Stimulated activated naive CD8-positive, alpha-beta T cell treated with anti-CD3 and anti-CD28 coated beads, Interleukin-15, Interleukin-2, amounts not matched to agents 100 U/mL and 50 U/mL, for 24 hours (primary cell): ENCODE measurements around the gene PATL1.
"Not testable (repeated sequence)": the region's sequence is repeated elsewhere in the genome, so short reads cannot be mapped to it uniquely, and the experiment has no call there.

Experiments used
- ATAC-seq: fragments of 150-1000 bp; cut with Tn5 transposase; one replicate; pipeline ENCODE4 v1.10.0; 2021
- DNase-seq: peaks from one replicate; pipeline ENCODE4 v3.0.0; 2021

PATL1 gene, protein sequence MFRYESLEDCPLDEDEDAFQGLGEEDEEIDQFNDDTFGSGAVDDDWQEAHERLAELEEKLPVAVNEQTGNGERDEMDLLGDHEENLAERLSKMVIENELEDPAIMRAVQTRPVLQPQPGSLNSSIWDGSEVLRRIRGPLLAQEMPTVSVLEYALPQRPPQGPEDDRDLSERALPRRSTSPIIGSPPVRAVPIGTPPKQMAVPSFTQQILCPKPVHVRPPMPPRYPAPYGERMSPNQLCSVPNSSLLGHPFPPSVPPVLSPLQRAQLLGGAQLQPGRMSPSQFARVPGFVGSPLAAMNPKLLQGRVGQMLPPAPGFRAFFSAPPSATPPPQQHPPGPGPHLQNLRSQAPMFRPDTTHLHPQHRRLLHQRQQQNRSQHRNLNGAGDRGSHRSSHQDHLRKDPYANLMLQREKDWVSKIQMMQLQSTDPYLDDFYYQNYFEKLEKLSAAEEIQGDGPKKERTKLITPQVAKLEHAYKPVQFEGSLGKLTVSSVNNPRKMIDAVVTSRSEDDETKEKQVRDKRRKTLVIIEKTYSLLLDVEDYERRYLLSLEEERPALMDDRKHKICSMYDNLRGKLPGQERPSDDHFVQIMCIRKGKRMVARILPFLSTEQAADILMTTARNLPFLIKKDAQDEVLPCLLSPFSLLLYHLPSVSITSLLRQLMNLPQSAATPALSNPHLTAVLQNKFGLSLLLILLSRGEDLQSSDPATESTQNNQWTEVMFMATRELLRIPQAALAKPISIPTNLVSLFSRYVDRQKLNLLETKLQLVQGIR

GRCh38 chr11:59668950-59669610 is at the start of gene PATL1:
TSS of gene PATL1 (minus strand) at chr11:59669037. CDS start at chr11:59668895, 142 bp downstream.
- DNase-seq (peak; percentile 99), ATAC-seq (peak; percentile 93)

DNA sequence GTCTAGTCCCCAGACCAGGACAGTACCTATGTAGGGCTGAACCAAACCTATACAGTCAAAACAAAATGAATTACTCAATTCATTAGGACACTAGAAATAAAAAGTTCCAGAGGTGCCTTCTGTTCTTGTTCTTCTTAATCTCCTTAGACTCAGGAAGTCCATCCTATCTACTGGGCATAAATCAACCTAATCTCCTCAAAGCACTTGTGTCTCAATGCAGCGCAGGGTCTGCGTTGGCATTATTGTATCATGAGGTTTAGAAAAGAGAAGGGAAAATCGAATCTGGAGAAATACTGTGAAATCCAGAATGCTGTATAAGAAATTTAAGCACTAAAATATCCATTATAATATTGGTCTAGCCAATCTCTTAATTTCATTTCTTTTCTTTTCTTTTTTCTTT is 47.2 kb upstream of the PATL1 start:
- ATAC-seq (no peak), DNase-seq (no peak)

DNA sequence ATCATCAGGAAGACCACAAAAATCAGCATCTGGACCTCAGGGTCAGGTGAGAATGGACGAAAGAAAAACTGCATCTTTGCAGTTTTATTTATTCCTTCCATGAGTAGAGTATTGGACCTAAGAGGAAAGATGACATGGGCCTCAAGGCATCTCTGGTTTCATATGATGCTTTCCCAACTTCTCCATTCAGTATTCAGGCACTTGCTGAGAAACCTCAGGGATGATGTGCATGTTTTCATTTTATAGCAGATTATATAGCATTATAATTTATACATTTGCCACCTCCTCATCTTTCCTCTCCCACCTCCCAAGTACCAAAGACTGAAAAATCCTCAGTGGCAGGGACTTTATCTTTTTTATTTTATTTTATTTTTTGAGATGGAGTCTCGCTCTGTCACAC is 44.9 kb upstream of the PATL1 start, which contains the start of gene OR10V1:
Gene OR10V1 (minus strand): TSS at position 101 of the 400 bp plus-strand sequence. CDS start 0 bp downstream, at position 101.
- no peak for ATAC-seq
- no peak for DNase-seq

- DNase-seq, result no peak
- ATAC-seq, result no peak
Observed at GRCh38 chr11:59710136-59710847, 41.5 kb upstream of the PATL1 start.

DNA sequence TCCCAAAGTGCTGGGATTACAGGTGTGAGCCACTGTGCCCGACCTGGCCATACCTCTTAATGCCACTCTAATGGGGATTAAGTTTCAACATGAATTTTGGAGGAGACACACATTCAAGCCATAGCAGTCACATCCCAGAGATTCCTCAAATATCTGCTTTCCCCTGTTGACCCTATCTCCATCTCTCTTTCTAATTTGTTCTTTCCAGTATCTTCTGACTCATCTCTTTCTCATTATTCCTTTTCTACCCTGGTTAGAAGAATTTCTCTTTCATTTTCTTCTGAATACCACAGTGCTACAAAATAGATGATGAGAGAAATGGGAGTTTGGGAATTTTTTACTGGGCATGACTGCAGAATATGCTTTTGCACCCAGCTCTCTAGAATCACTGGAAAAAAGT is 39.7 kb upstream of the PATL1 start:
- DNase-seq, result no peak
- no peak for ATAC-seq

- no peak for ATAC-seq
Observed at GRCh38 chr11:59707371-59707770, 38.5 kb upstream of the PATL1 start.

GRCh38 chr11:59706518-59707285 is 37.9 kb upstream of the PATL1 start:
- ATAC-seq, result no peak
- DNase-seq, result no peak

More at GRCh38 chr11:59707371-59707770, 38.5 kb upstream of the PATL1 start:
- no peak for DNase-seq

GRCh38 chr11:59705294-59705693 is 36.5 kb upstream of the PATL1 start:
- ATAC-seq (no peak), DNase-seq (no peak)

- not testable (repeated sequence) for DNase-seq, ATAC-seq
Observed at GRCh38 chr11:59703515-59703914, 34.7 kb upstream of the PATL1 start.

DNA sequence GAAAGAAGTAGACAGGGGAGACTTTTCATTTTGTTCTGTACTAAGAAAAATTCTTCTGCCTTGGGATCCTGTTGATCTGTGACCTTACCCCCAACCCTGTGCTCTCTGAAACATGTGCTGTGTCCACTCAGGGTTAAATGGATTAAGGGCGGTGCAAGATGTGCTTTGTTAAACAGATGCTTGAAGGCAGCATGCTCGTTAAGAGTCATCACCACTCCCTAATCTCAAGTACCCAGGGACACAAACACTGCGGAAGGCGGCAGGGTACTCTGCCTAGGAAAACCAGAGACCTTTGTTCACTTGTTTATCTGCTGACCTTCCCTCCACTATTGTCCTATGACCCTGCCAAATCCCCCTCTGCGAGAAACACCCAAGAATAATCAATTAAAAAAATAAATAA is 31.3 kb upstream of the PATL1 start:
- not testable (repeated sequence) for ATAC-seq, DNase-seq

DNA sequence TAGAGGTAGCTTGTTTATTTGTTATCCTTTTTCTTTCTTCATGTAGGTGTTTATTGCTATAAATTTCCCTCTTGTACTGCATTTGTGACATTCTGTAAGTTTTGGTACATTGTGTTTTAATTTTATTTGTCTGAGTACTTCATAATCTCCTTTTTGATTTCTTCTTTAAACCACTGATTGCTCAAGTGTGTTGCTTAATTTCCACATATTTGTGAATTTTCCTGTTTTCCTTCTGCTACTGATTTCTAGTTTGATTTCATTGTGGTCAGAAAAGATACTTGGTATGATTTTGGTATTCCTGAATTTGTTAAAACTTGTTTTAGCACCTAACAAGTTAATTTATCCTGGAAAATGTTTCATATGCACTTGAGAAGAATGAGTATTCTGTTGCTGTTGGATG is 29.7 kb upstream of the PATL1 start:
- no peak for ATAC-seq
- no peak for DNase-seq

DNA sequence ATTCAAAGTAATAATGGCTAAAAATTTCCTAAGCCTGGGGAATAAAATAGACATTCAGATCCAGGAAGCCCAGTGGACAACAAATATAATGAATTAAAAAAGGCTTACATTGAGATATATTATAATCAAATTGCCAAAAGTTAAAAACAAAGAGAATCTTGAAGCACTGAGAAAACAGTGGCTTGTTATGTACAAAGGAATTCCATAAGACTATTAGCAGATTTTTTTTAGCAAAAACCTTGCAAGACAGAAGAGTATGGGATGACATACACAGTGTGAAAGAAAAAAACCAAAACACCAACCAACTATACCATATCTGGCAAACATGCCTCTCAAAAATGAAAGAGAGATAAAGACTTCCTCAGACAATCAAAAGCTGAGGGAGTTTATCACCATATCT is 24.1 kb upstream of the PATL1 start:
- no peak for ATAC-seq
- no peak for DNase-seq

GRCh38 chr11:59691156-59691555 is 22.3 kb upstream of the PATL1 start:
- ATAC-seq (no peak), DNase-seq (no peak)

- DNase-seq (no peak), ATAC-seq (no peak)
Observed at GRCh38 chr11:59689015-59689414, 20.2 kb upstream of the PATL1 start.

GRCh38 chr11:59681260-59681725 is 12.5 kb upstream of the PATL1 start:
- DNase-seq, ATAC-seq: not testable (repeated sequence)

DNA sequence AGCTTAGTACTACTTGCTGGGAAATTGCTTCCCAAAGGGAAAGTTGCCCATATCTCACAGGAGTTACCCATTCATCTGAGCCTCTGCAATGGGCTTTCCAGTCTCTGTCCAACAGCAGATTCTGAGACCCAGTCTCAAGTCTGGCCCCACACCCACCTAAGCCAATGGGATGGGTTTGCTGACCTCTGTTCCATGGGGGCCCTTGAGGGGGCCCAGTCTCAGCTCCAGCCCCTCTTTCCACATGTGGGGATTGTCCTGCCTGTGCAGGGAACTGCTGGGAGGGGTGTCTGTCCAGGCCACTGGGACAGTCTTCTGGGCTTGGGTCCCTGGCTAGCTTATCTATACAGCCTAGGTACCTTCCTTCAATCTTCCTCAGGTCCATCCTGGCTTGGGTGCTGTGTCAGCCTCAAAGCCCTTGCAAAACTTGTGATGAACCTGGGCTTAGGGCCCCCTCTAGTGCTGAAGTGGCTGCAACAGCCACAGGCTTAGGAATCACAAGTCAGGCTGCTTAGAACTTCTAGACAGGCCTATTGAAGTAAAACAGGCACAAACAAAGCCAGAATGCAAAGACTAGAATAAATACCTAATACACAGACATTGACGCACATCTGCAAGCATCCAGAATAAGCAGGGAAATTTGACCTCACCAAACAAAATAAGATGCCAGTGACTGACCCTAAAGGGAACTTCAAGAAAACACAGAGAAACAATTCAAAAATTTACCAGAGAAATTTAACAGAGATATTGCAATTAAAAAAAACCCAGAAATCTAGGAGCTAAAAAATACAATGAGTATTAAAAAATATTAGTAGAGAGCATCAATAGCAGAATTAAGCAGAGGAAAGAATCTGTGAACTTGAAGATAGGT is 11.7 kb upstream of the PATL1 start:
- ATAC-seq (peak; percentile 74), DNase-seq (peak; percentile 50)

DNA sequence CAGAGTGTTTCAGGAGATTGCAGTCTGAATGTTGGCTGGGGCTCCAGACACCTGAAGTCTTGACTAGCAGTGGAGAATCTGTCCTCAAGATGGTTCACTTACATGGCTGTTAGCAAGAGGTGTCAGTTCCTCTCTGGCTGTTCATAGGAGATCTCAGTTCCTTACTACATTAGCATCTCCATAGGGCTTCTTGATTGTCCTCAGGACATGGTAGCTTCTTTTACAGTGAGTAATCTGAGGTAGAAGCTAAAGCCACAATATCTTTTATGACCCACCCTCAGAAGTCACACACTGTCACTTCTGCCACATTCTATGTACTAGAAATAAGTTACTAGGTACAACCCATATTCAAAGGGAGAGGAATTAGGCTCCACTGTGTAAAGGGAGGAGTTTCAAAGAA is 10.5 kb upstream of the PATL1 start:
- ATAC-seq (peak; percentile 37), DNase-seq (no peak)

DNA sequence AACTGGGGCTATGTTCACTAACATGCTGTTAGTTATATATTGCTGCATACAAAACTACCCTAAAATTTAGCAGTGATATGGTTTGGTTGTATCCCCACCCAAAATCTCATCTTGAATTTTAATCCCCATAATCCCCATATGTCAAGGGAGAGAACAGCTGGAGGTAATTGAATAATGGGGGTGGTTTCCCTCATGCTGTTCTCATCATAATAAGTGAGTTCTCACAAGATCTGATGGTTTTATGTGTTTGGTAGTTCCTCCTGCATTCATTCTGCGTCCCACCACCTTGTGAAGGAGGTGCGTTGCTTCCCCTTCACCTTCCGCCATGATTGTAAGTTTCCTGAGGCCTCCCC is 10.0 kb upstream of the PATL1 start:
- ATAC-seq (no peak), DNase-seq (no peak)

- DNase-seq, result no peak
- ATAC-seq, result no peak
Observed at GRCh38 chr11:59678118-59678812, 9.4 kb upstream of the PATL1 start.

GRCh38 chr11:59676205-59676604 is 7.4 kb upstream of the PATL1 start:
- ATAC-seq (no peak), DNase-seq (no peak)
